Measurements from ENCODE around the gene BAMBI.

DNA sequence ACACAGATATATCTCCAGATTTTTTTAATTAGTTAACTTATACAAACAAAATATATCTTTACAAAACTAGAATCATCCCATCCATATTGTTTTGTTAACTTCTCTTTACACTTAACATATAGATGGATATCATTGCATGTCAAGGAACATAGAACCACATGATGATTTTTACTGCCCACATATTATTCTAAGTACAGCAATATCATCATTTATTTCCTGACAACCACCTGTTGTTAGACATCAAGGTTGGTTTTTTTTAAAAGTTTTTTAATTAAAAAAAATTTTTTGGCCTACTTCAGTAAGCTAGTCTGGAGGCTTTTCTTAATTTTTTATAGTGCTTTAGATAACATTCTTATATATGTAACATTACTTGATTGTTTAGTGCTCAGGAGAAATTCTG, 38.9 kb upstream of the BAMBI start:
- no peak for TF ChIP-seq EZH2 (IDR thresholded peaks at IDR 0.05; ENCODE audit: borderline replicate concordance, low read length)
- TF ChIP-seq CTCF (IDR thresholded peaks at IDR 0.05; ENCODE audit: low read length) = no peak
